ENCODE data around the gene ZNF283. TPM values are rescaled to one million over a fixed set of nuclear protein-coding genes. Genes with fewer than 3 reads are reported as not detected.
A peak's percentile ranks its signal among the peaks of the same experiment; 100 is the strongest.

ZNF283 gene
- total and polyA plus RNA-seq, 9 of the 15 experiments (the other 6 are each of a cell fraction or from before 2014, with no cell fraction given), result 6.0 to 19.5 (median 9.8) TPM

DNA sequence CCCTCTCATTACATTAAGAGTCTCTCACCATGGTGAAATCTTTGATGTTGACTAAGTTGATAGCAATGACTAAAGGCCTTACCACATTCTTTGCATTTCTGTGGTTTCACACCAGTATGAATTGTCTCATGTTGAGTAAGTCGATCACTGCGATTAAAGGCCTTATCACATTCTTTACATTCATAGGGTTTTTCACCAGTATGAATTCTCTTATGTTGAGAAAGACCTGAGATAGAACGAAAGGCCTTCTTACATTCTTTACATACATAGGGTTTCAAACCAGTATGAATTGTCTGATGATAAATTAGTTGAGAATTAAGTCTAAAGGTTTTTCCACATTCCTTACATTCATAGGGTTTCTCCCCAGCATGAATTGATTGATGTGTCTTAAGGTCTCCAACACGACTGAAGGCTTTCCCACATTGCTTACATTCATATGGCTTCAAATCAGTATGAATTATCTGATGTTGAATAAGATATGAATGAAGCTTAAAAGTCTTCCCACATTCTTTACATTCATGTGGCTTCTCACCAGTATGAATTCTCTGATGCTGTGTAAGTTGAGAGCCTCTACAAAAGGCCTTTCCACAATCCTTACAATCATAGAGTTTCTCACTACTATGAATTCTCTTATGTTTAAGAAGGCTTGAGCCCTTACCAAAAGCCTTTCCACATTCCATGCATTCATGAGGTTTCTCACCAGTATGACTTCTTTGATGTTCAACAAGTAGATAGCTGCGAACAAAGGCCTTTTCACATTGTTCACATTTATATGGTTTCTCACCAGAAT is 45.6 kb downstream of the ZNF283 start:
- Histone ChIP-seq H3K4me2 (ENCODE audit: insufficient read depth, low read length) (no peak overlapping the region), H3K4me1 (replicated peaks in 1 of 2; ENCODE audit: control insufficient read depth in 2 of 2, insufficient read depth in 2 of 2, low read length in 2 of 2) (no peaks in the 10 kb centered on the region), H3K27me3 (ENCODE audit: control insufficient read depth in 2 of 2, insufficient read depth in 2 of 2, low read length in 2 of 2) (no peaks in the 10 kb centered on the region), H3K79me2 (ENCODE audit: control insufficient read depth, insufficient read depth, low read length) (no peaks in the 10 kb centered on the region), H3K27ac (ENCODE audit: extremely low read depth, low read depth, low read length) (no peak overlapping the region), H3K36me3 (ENCODE audit: control insufficient read depth, insufficient read depth, low read length) (no peaks in the 10 kb centered on the region), H2AFZ (ENCODE audit: low read depth, low read length) (no peak overlapping the region), H4K20me1 (replicated peaks; ENCODE audit: control insufficient read depth, insufficient read depth, low read length) (no peaks in the 10 kb centered on the region), H3K9me3 (replicated peaks; ENCODE audit: control insufficient read depth, insufficient read depth, low read depth, low read length) (peaks cover 2% of the 10 kb centered on the region; the same call in 1 of the 2 replicates), H3K4me3 (no peak overlapping the region), H3K9me1 (ENCODE audit: control insufficient read depth, insufficient read depth, low read length) (no peaks in the 10 kb centered on the region), H3K9ac (ENCODE audit: insufficient read depth in 1 of 2, low read depth in 2 of 2, low read length in 2 of 2) (no peak overlapping the region)
- ChIA-PET POLR2A (no interaction called here), CTCF (ENCODE audit: low intra/inter-chr PET ratio) (no interaction called here)
- intact Hi-C loops (cut with micrococcal nuclease), result no loop called here
- no TSS peak for BruUV-seq (replicated peaks)
- in situ Hi-C loops (cut with MboI), result no loop called here
- DNase-seq (ENCODE audit: extremely low read depth in 1 of 4, low spot score in 3 of 4) (no peak), FAIRE-seq (no peak), ATAC-seq (no peak)
- TF ChIP-seq TCF7 (IDR thresholded peaks at IDR 0.05; ENCODE audit: borderline replicate concordance) (no peak), CBX5 (IDR thresholded peaks at IDR 0.05; ENCODE audit: borderline replicate concordance, low read depth) (no peak), SETDB1 (IDR thresholded peaks at IDR 0.05; ENCODE audit: low read length) (no peak), MAFF (IDR thresholded peaks at IDR 0.05; ENCODE audit: low read length) (no peak), HNRNPK (IDR thresholded peaks at IDR 0.05; ENCODE audit: low read depth, low read length, poor library complexity, severe bottlenecking) (no peak), EZH2 (IDR thresholded peaks at IDR 0.05; ENCODE audit: borderline replicate concordance, low read depth, low read length) (no peak), ZNF274 (IDR thresholded peaks at IDR 0.05; ENCODE audit: borderline replicate concordance, low read depth, low read length) (peak; percentile 96), PHTF2 (CRISPR knock-in tag; IDR thresholded peaks at IDR 0.05) (no peak)
- TF ChIP-seq, protein P1, sequence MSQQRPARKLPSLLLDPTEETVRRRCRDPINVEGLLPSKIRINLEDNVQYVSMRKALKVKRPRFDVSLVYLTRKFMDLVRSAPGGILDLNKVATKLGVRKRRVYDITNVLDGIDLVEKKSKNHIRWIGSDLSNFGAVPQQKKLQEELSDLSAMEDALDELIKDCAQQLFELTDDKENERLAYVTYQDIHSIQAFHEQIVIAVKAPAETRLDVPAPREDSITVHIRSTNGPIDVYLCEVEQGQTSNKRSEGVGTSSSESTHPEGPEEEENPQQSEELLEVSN (IDR thresholded peaks at IDR 0.05; ENCODE audit: borderline replicate concordance in 1 of 2, extremely low read depth in 1 of 2, insufficient read depth in 1 of 2, insufficient read length in 1 of 2, low read depth in 1 of 2, low read length in 1 of 2, poor library complexity in 1 of 2, severe bottlenecking in 1 of 2), result no peak
- WGBS (ENCODE audit: insufficient coverage, low coverage, missing lambda C conversion rate), result 0% methylated on average over 5 of the region's 5 CpGs

Measured in K562 (cell line).